Activated CD4-positive, alpha-beta T cell treated with anti-CD3 and anti-CD28 coated beads for 4 hours (primary cell): ENCODE results near the gene FAHD2A.
"Not testable (repeated sequence)": the region's sequence is repeated elsewhere in the genome, so short reads cannot be mapped to it uniquely, and the experiment has no call there.

ENCODE experiments used
- DNase-seq, 2 donors: peaks; one replicate each; pipeline ENCODE4 v3.0.0-alpha.2; 2020

FAHD2A gene

GRCh38 chr2:95376311-95377215 is 25.9 kb upstream of the FAHD2A start:
- DNase-seq = no peak

- no peak for DNase-seq
Observed at GRCh38 chr2:95377216-95378123, 25.0 kb upstream of the FAHD2A start.

GRCh38 chr2:95378281-95378680 is 24.2 kb upstream of the FAHD2A start:
- not testable (repeated sequence) for DNase-seq

- no peak for DNase-seq
Observed at GRCh38 chr2:95379371-95379831, 23.1 kb upstream of the FAHD2A start.

- no peak for DNase-seq
Observed at GRCh38 chr2:95380280-95380679, 22.2 kb upstream of the FAHD2A start.

GRCh38 chr2:95380731-95381130 is 21.8 kb upstream of the FAHD2A start:
- DNase-seq = no peak

- no peak for DNase-seq
Observed at GRCh38 chr2:95381212-95382191, 21.0 kb upstream of the FAHD2A start.

GRCh38 chr2:95382192-95382591 is 20.3 kb upstream of the FAHD2A start:
- DNase-seq = no peak

- no peak for DNase-seq
Observed at GRCh38 chr2:95382686-95383634, 19.5 kb upstream of the FAHD2A start.

- no peak for DNase-seq
Observed at GRCh38 chr2:95383635-95384027, 18.9 kb upstream of the FAHD2A start.

GRCh38 chr2:95384854-95385569 is 17.5 kb upstream of the FAHD2A start:
- DNase-seq = no peak

GRCh38 chr2:95385570-95385984 is 16.9 kb upstream of the FAHD2A start:
- DNase-seq = no peak

- DNase-seq = no peak
Observed at GRCh38 chr2:95386031-95386430, 16.5 kb upstream of the FAHD2A start.

GRCh38 chr2:95387358-95387757 is 15.2 kb upstream of the FAHD2A start:
- DNase-seq = no peak

GRCh38 chr2:95388091-95388692 is 14.3 kb upstream of the FAHD2A start:
- no peak for DNase-seq

GRCh38 chr2:95388856-95389244 is 13.7 kb upstream of the FAHD2A start:
- no peak for DNase-seq

GRCh38 chr2:95389245-95390119 is 13.0 kb upstream of the FAHD2A start:
- DNase-seq = peak; percentile 8 to 11

- DNase-seq = no peak
Observed at GRCh38 chr2:95390272-95390880, 12.1 kb upstream of the FAHD2A start.
